GM12874 (cell line): ENCODE data around the gene PLXNA4.

Experiments
- CTCF ChIP-seq: IDR thresholded peaks from 2 replicates; pipeline ENCODE4 v1.5.1; 2011; ENCODE audit warnings: low read depth, mild to moderate bottlenecking, control low read depth, low read length, moderate library complexity; ENCODE audit not compliant: insufficient read depth

Gene PLXNA4

GRCh38 chr7:132100483-132100882 lies 475.8 kb downstream of the PLXNA4 start:
- no peak for TF ChIP-seq CTCF

GRCh38 chr7:132099163-132099562 lies 477.1 kb downstream of the PLXNA4 start:
- no peak for TF ChIP-seq CTCF

- no peak for TF ChIP-seq CTCF
Observed at GRCh38 chr7:132098327-132098726, 477.9 kb downstream of the PLXNA4 start.

- TF ChIP-seq CTCF: no peak
Observed at GRCh38 chr7:132097550-132098134, 478.6 kb downstream of the PLXNA4 start.

GRCh38 chr7:132095111-132095765 lies 481.0 kb downstream of the PLXNA4 start:
- no peak for TF ChIP-seq CTCF

- no peak for TF ChIP-seq CTCF
Observed at GRCh38 chr7:132092106-132092505, 484.2 kb downstream of the PLXNA4 start.

GRCh38 chr7:132091706-132092105 lies 484.6 kb downstream of the PLXNA4 start:
- TF ChIP-seq CTCF: no peak
